ENCODE data around the gene CARD10. TPM values are rescaled to one million over a fixed set of nuclear protein-coding genes. Genes with fewer than 3 reads are reported as not detected.

Gene CARD10
- total RNA-seq, 1 experiment from 2014 or later = 26.5 TPM

- peaks cover 4% of the 10 kb centered on the region for H3K36me3 Mint-ChIP-seq (ENCODE audit: insufficient read depth, unreplicated experiment)
- H3K4me3 ChIP-seq (ENCODE audit: low read depth, low read length) = no peak overlapping the region
- no peaks in the 10 kb centered on the region for H3K27me3 Mint-ChIP-seq (ENCODE audit: insufficient read depth, unreplicated experiment)
- peak; percentile 61 to 66 for TF ChIP-seq CTCF (IDR thresholded peaks at IDR 0.05; ENCODE audit: insufficient read depth in 1 of 2, low read depth in 1 of 2, low read length in 1 of 2, severe bottlenecking in 1 of 2, unreplicated experiment in 1 of 2)
- H3K27me3 ChIP-seq (replicated peaks; ENCODE audit: control insufficient read depth, insufficient read depth, low read length) = no peaks in the 10 kb centered on the region
- H3K4me1 Mint-ChIP-seq (ENCODE audit: low read depth, unreplicated experiment) = no peaks in the 10 kb centered on the region
- H3K4me3 Mint-ChIP-seq (ENCODE audit: unreplicated experiment) = no peak overlapping the region
- intact Hi-C loops (cut with micrococcal nuclease; ENCODE audit: unreplicated experiment) = loop anchor here (1.0 kb wide), 1 partner anchor 26 kb away; no protein-coding TSS in a partner anchor
- H3K9me3 Mint-ChIP-seq (ENCODE audit: unreplicated experiment) = no peaks in the 10 kb centered on the region
- peak; percentile 61 to 69 for DNase-seq
- no peaks in the 10 kb centered on the region for H3K36me3 ChIP-seq (ENCODE audit: control insufficient read depth, insufficient read depth, low read length)
- POLR2A ChIA-PET = interaction anchor here (0.6 kb wide), 1 partner anchor 156 kb away, joined by 6 read pairs; no protein-coding TSS in a partner anchor
- BruUV-seq (replicated peaks) = no TSS peak
- CTCF ChIA-PET = interaction anchor here (0.6 to 1.8 kb wide), 23 partner anchors 10 to 282 kb away, joined by 3 to 15 read pairs (median 4); partner anchors contain the start of genes CARD10 and MFNG
- no peaks in the 10 kb centered on the region for H3K4me1 ChIP-seq
- no peaks in the 10 kb centered on the region for H3K9me3 ChIP-seq
- no peak overlapping the region for H3K27ac Mint-ChIP-seq (ENCODE audit: unreplicated experiment)
Measured at GRCh38 chr22:37472418-37473006, 46.7 kb downstream of the CARD10 start.

DNA sequence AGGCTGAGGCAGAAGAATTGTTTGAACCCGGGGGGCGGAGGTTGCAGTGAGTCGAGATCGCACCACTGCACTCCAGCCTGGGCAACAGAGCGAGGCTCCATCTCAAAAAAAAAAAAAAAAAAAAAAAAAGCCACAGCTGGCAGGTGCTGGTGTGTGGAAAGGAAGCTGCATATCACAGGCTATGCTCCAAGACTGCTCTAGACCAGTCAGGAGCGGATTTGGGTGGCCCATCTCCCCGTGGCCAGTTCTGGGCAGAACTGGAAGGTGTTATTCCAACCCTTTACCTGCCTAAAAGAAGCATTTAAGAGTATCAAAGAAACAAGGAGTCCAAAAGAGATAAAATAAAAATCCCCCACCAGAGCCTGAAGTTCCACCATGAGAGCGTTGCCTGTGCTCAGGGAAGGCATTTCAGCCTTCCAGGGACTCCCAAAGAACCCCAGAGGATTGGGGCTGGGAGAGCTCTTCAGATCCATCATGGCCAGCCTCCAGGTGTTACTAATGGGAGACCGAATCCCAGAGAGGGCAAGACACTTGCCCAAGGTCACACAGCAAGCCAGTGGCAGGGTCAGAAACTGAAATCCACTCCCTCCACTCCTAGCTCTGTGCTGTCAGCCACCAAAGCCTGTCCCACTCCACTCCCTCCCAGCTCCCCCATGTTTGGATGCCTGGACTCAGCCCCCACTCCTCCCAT lies 47.3 kb downstream of the CARD10 start:
- intact Hi-C loops (cut with micrococcal nuclease; ENCODE audit: unreplicated experiment) = loop anchor here (1.0 kb wide), 1 partner anchor 26 kb away; no protein-coding TSS in a partner anchor
- ChIA-PET CTCF (interaction anchor here (0.6 to 1.8 kb wide), 19 partner anchors 13 to 233 kb away, joined by 3 to 15 read pairs (median 6); partner anchors contain the start of gene MFNG), POLR2A (no interaction called here)
- Histone ChIP-seq H3K27me3 (replicated peaks; ENCODE audit: control insufficient read depth, insufficient read depth, low read length) (no peaks in the 10 kb centered on the region), H3K4me3 (ENCODE audit: low read depth, low read length) (no peak overlapping the region), H3K4me1 (no peaks in the 10 kb centered on the region), H3K9me3 (no peaks in the 10 kb centered on the region), H3K36me3 (ENCODE audit: control insufficient read depth, insufficient read depth, low read length) (no peaks in the 10 kb centered on the region)
- Mint-ChIP-seq H3K4me1 (ENCODE audit: low read depth, unreplicated experiment) (no peaks in the 10 kb centered on the region), H3K4me3 (ENCODE audit: unreplicated experiment) (no peak overlapping the region), H3K36me3 (ENCODE audit: insufficient read depth, unreplicated experiment) (peaks cover 4% of the 10 kb centered on the region), H3K9me3 (ENCODE audit: unreplicated experiment) (no peaks in the 10 kb centered on the region), H3K27ac (ENCODE audit: unreplicated experiment) (no peak overlapping the region), H3K27me3 (ENCODE audit: insufficient read depth, unreplicated experiment) (no peaks in the 10 kb centered on the region)
- TF ChIP-seq CTCF (IDR thresholded peaks at IDR 0.05; ENCODE audit: insufficient read depth in 1 of 2, low read depth in 1 of 2, low read length in 1 of 2, severe bottlenecking in 1 of 2, unreplicated experiment in 1 of 2) = no peak
- no TSS peak for BruUV-seq (replicated peaks)
- no peak for DNase-seq

GRCh38 chr22:37470087-37470445 lies 49.1 kb downstream of the CARD10 start:
- Mint-ChIP-seq H3K4me3 (ENCODE audit: unreplicated experiment) (no peak overlapping the region), H3K27ac (ENCODE audit: unreplicated experiment) (no peak overlapping the region), H3K27me3 (ENCODE audit: insufficient read depth, unreplicated experiment) (no peaks in the 10 kb centered on the region), H3K9me3 (ENCODE audit: unreplicated experiment) (no peaks in the 10 kb centered on the region), H3K36me3 (ENCODE audit: insufficient read depth, unreplicated experiment) (peaks cover 4% of the 10 kb centered on the region), H3K4me1 (ENCODE audit: low read depth, unreplicated experiment) (no peaks in the 10 kb centered on the region)
- BruUV-seq (replicated peaks) = no TSS peak
- TF ChIP-seq CTCF (IDR thresholded peaks at IDR 0.05; ENCODE audit: insufficient read depth in 1 of 2, low read depth in 1 of 2, low read length in 1 of 2, severe bottlenecking in 1 of 2, unreplicated experiment in 1 of 2) = no peak
- POLR2A ChIA-PET = no interaction called here
- Histone ChIP-seq H3K9me3 (no peaks in the 10 kb centered on the region), H3K27me3 (replicated peaks; ENCODE audit: control insufficient read depth, insufficient read depth, low read length) (no peaks in the 10 kb centered on the region), H3K36me3 (ENCODE audit: control insufficient read depth, insufficient read depth, low read length) (no peaks in the 10 kb centered on the region), H3K4me3 (ENCODE audit: low read depth, low read length) (no peak overlapping the region), H3K4me1 (no peaks in the 10 kb centered on the region)
- no peak for DNase-seq
- intact Hi-C loops (cut with micrococcal nuclease; ENCODE audit: unreplicated experiment) = no loop called here
- CTCF ChIA-PET = interaction anchor here (0.6 to 1.0 kb wide), 2 partner anchors 32 to 123 kb away, joined by 4 to 5 read pairs; no protein-coding TSS in a partner anchor
